Activated T-helper 1 cell treated with anti-CD3 and anti-CD28 coated beads, Interleukin-12 subunit alpha, Interleukin-12 subunit beta, Interleukin-2, Interleukin-4 antibody, amounts not matched to agents 30 ng/mL and 10 ng/mL and 1 ng/mL, durations not matched to agents 14 hours and 24 hours and 36 hours (primary cell): ENCODE measurements around the gene GRAMD2B. TPM values are rescaled to one million over a fixed set of nuclear protein-coding genes. Genes with fewer than 3 reads are reported as not detected.

Source experiments
- DNase-seq: peaks from one replicate; pipeline ENCODE4 v3.0.0; 2021; ENCODE audit warnings: low spot score
- H3K27ac Mint-ChIP-seq: one replicate; pipeline ENCODE4 v1.8.0; 2021; ENCODE audit warnings: mild to moderate bottlenecking, mixed read lengths
- H3K27me3 Mint-ChIP-seq: one replicate; pipeline ENCODE4 v1.8.0; 2022; ENCODE audit warnings: mild to moderate bottlenecking, moderate library complexity, mixed read lengths; ENCODE audit not compliant: insufficient read depth
- H3K36me3 Mint-ChIP-seq: one replicate; pipeline ENCODE4 v1.8.0; 2021; ENCODE audit warnings: low read depth, mixed read lengths
- H3K4me1 Mint-ChIP-seq: one replicate; pipeline ENCODE4 v1.8.0; 2021; ENCODE audit warnings: low read depth, mixed read lengths
- H3K4me3 Mint-ChIP-seq: one replicate; pipeline ENCODE4 v1.8.0; 2021; ENCODE audit warnings: mild to moderate bottlenecking, moderate library complexity, mixed read lengths
- H3K9me3 Mint-ChIP-seq: one replicate; pipeline ENCODE4 v1.8.0; 2021; ENCODE audit warnings: mixed read lengths
- intact Hi-C: fragments of 100-400 bp; cut with micrococcal nuclease; formaldehyde crosslinking; loops from one replicate; pipeline ENCODE4 v1.15.1; 2024
- total RNA-seq: library from RNA; stranded (reverse); gene quantifications from 2 replicates; pipeline ENCODE4 v1.2.3, GENCODE V29; 2022

GRAMD2B gene
- total RNA-seq, 1 donor from 2014 or later: 8.3 TPM

- Mint-ChIP-seq H3K4me3 (no peak overlapping the region), H3K27ac (no peak overlapping the region)
- intact Hi-C loops: no loop called here
Observed at GRCh38 chr5:126494393-126494792, 71.2 kb downstream of the GRAMD2B start.

GRCh38 chr5:126497506-126497905, 74.3 kb downstream of the GRAMD2B start:
- no peaks in the 10 kb centered on the region for H3K4me1 Mint-ChIP-seq
- H3K4me3 Mint-ChIP-seq: no peak overlapping the region
- DNase-seq: no peak
- H3K9me3 Mint-ChIP-seq: no peaks in the 10 kb centered on the region
- H3K36me3 Mint-ChIP-seq: no peaks in the 10 kb centered on the region
- no peak overlapping the region for H3K27ac Mint-ChIP-seq
- intact Hi-C loops: no loop called here
- no peaks in the 10 kb centered on the region for H3K27me3 Mint-ChIP-seq

More at GRCh38 chr5:126494393-126494792, 71.2 kb downstream of the GRAMD2B start:
- no peak for DNase-seq
- no peaks in the 10 kb centered on the region for H3K4me1 Mint-ChIP-seq
- no peaks in the 10 kb centered on the region for H3K9me3 Mint-ChIP-seq
- peaks cover 4% of the 10 kb centered on the region for H3K36me3 Mint-ChIP-seq
- H3K27me3 Mint-ChIP-seq: no peaks in the 10 kb centered on the region

DNA sequence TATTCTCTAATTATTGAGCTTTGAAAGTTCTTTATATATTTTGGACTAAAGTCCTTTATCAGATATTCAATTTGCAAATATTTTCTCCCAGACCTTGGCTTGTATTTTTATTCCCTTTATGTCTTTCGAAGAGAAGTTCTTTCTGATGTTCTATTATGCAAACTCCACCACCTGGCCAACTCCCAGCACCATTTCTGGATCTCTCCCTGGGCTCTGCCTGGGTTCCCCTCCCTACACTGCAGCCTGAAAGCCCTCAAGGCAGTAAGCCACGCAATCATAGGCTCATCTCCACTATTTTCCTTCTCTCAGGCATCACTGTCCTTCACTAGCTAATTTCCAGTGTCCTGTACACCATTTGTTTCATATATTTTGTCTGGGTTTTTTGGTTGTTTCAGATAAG, 76.1 kb downstream of the GRAMD2B start:
- Mint-ChIP-seq H3K9me3 (no peaks in the 10 kb centered on the region), H3K36me3 (no peaks in the 10 kb centered on the region), H3K27me3 (no peaks in the 10 kb centered on the region), H3K4me3 (no peak overlapping the region), H3K4me1 (peaks cover 4% of the 10 kb centered on the region), H3K27ac (no peak overlapping the region)
- intact Hi-C loops: no loop called here
- no peak for DNase-seq

DNA sequence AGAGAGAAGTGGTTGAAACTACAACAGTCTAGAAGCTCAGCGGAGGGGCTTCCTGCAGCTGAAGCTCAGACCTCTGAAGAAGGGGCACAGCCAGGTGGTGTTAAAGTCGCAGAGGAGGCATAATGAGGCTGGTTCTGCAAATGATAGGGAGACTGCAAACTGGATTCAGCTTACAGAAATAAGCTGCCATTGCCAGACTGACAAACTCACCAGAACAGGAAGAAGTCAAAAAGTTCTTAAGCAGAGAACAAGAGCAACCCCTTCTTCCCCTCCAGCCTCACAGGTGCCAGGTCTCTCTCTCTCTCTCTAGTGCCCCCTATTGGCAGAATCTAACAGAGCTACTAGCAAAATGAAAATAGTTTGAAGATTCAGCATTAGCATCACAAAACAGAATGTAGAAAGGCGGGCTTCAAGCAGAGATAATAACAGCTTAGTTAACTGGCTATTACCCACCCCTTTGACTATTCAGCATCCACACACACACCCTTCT, 76.7 kb downstream of the GRAMD2B start:
- Mint-ChIP-seq H3K36me3 (no peaks in the 10 kb centered on the region), H3K9me3 (no peaks in the 10 kb centered on the region), H3K4me3 (no peak overlapping the region), H3K27ac (no peak overlapping the region), H3K4me1 (peaks cover 4% of the 10 kb centered on the region), H3K27me3 (no peaks in the 10 kb centered on the region)
- intact Hi-C loops: loop anchor here (1.0 to 5.0 kb wide), 4 partner anchors 39 to 161 kb away; partner anchors contain the start of gene GRAMD2B
- peak; percentile 11 for DNase-seq

DNA sequence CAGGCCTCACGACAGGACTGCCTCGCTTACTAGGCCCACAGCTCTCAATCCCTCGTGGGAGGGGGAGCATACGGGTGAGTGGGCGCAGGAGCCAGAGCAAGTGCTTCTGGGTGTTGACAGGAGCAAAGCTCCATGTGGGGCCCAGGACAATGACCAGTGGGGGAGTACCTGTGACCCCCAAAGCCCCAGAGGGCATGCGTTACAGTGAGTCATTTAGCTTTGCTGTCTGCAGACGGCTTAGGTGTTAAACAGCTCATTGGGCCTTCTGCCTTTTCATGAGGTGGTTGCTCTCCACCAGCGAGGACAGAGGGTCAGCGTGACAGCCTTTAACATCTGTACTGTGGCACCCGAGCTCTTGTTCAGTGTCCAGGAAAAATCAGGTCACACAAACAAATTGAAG, 78.2 kb downstream of the GRAMD2B start:
- no peak overlapping the region for H3K27ac Mint-ChIP-seq
- no peaks in the 10 kb centered on the region for H3K27me3 Mint-ChIP-seq
- H3K9me3 Mint-ChIP-seq: no peaks in the 10 kb centered on the region
- H3K36me3 Mint-ChIP-seq: no peaks in the 10 kb centered on the region
- H3K4me1 Mint-ChIP-seq: peaks cover 4% of the 10 kb centered on the region
- DNase-seq: no peak
- intact Hi-C loops: loop anchor here (5.0 kb wide), 1 partner anchor 79 kb away; the partner anchor contains the start of gene GRAMD2B
- H3K4me3 Mint-ChIP-seq: no peak overlapping the region

DNA sequence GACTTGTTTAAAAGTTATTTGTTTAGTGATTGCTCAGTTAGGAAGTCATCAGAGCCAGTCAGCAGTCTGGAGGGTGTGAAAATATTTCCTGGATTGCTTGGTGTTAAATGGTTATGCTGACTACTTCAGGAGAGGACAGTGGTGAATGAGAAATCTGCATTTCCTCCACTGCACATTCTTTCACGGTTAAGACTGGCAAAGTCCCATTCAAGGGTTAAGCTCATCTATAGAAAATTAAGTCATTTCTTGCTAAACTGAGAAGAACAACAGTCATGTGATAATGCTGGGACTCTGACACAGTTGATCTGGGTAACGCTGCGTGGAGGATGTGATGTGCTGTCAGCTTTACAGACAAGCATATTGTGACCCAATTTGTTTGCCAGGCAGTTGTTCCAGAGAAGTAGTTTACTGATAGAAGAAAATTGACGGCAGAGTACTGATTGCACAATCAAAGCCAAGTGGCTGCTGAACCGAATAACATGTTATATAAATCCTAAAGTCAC, 80.4 kb downstream of the GRAMD2B start:
- Mint-ChIP-seq H3K36me3 (peaks cover 2% of the 10 kb centered on the region), H3K27me3 (no peaks in the 10 kb centered on the region), H3K4me3 (no peak overlapping the region)

GRCh38 chr5:126506079-126506478, 82.9 kb downstream of the GRAMD2B start:
- Mint-ChIP-seq H3K27me3 (no peaks in the 10 kb centered on the region), H3K4me1 (peaks cover 14% of the 10 kb centered on the region), H3K36me3 (peaks cover 2% of the 10 kb centered on the region), H3K4me3 (no peak overlapping the region), H3K27ac (no peak overlapping the region), H3K9me3 (no peaks in the 10 kb centered on the region)
- intact Hi-C loops: no loop called here
- no peak for DNase-seq

More for the DNA sequence above, 80.4 kb downstream of the GRAMD2B start:
- Mint-ChIP-seq H3K9me3 (no peaks in the 10 kb centered on the region), H3K27ac (no peak overlapping the region), H3K4me1 (peaks cover 7% of the 10 kb centered on the region)
- no peak for DNase-seq
- intact Hi-C loops: loop anchor here (5.0 kb wide), 1 partner anchor 81 kb away; the partner anchor contains the start of gene GRAMD2B

- DNase-seq: no peak
- peaks cover 2% of the 10 kb centered on the region for H3K36me3 Mint-ChIP-seq
- H3K27me3 Mint-ChIP-seq: no peaks in the 10 kb centered on the region
- H3K9me3 Mint-ChIP-seq: no peaks in the 10 kb centered on the region
- H3K4me3 Mint-ChIP-seq: peak overlapping the region; percentile 17
- H3K4me1 Mint-ChIP-seq: peaks cover 14% of the 10 kb centered on the region
- peak overlapping the region; percentile 61 for H3K27ac Mint-ChIP-seq
- intact Hi-C loops: loop anchor here (2.0 kb wide), 1 partner anchor 60 kb away; no protein-coding TSS in a partner anchor
Observed at GRCh38 chr5:126508251-126508961, 85.2 kb downstream of the GRAMD2B start.

DNA sequence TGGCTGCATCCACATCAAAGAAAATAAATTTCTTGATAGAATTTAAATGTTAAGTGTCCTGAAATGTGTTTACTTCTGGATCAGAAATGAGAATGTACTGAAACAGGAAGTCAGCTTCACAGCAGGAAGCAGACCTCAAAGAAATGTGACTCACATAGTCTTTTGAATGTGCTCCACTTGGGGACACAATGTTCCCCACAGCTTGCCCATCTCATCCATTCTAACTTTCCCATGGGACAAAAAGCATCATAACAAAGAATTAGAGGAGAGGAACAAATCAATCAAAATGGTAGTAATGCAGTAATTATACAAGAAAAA, 85.7 kb downstream of the GRAMD2B start:
- intact Hi-C loops: loop anchor here (2.0 kb wide), 1 partner anchor 60 kb away; no protein-coding TSS in a partner anchor

GRCh38 chr5:126509339-126509738, 86.1 kb downstream of the GRAMD2B start:
- Mint-ChIP-seq H3K27ac (no peak overlapping the region), H3K9me3 (no peaks in the 10 kb centered on the region), H3K4me3 (no peak overlapping the region), H3K4me1 (peaks cover 10% of the 10 kb centered on the region), H3K36me3 (peaks cover 2% of the 10 kb centered on the region), H3K27me3 (peaks cover under 1% of the 10 kb centered on the region)
- no peak for DNase-seq
- intact Hi-C loops: loop anchor here (2.0 kb wide), 1 partner anchor 61 kb away; no protein-coding TSS in a partner anchor

More for the DNA sequence above, 85.7 kb downstream of the GRAMD2B start:
- H3K4me1 Mint-ChIP-seq: peaks cover 10% of the 10 kb centered on the region
- H3K27me3 Mint-ChIP-seq: no peaks in the 10 kb centered on the region
- H3K36me3 Mint-ChIP-seq: peaks cover 2% of the 10 kb centered on the region
- peak overlapping the region; percentile 61 for H3K27ac Mint-ChIP-seq
- H3K9me3 Mint-ChIP-seq: no peaks in the 10 kb centered on the region
- H3K4me3 Mint-ChIP-seq: peak overlapping the region; percentile 17
- no peak for DNase-seq

GRCh38 chr5:126511961-126512360, 88.8 kb downstream of the GRAMD2B start:
- intact Hi-C loops: no loop called here
- DNase-seq: no peak
- Mint-ChIP-seq H3K9me3 (no peaks in the 10 kb centered on the region), H3K36me3 (peaks cover 2% of the 10 kb centered on the region), H3K4me3 (no peak overlapping the region), H3K27me3 (peaks cover 4% of the 10 kb centered on the region), H3K4me1 (peaks cover 10% of the 10 kb centered on the region), H3K27ac (no peak overlapping the region)

GRCh38 chr5:126512451-126512850, 89.2 kb downstream of the GRAMD2B start:
- no peak overlapping the region for H3K27ac Mint-ChIP-seq
- peaks cover 2% of the 10 kb centered on the region for H3K36me3 Mint-ChIP-seq
- H3K9me3 Mint-ChIP-seq: no peaks in the 10 kb centered on the region
- peaks cover 10% of the 10 kb centered on the region for H3K4me1 Mint-ChIP-seq
- no peak for DNase-seq
- intact Hi-C loops: no loop called here
- H3K4me3 Mint-ChIP-seq: no peak overlapping the region
- peaks cover 4% of the 10 kb centered on the region for H3K27me3 Mint-ChIP-seq

DNA sequence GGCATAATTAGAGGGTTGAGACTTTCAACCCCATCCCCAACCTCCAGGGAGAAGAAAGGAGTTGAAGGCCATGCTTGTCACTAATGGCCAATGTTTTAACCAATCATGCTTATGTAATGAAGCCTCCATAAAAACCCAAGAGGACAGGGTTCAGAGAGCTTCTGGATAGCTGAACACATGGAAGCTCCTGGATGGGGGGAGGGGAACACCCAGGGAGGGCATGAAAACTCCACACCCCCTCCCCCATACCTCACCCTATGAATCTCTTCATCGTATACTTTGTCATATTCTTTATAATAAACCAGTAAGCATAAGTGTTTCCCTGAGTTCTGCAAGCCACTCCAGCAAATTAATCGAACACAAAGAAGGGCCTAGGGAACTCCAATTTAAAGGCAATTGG, 90.1 kb downstream of the GRAMD2B start:
- peaks cover 10% of the 10 kb centered on the region for H3K4me1 Mint-ChIP-seq

More for the DNA sequence above, 90.1 kb downstream of the GRAMD2B start:
- Mint-ChIP-seq H3K27me3 (peaks cover 4% of the 10 kb centered on the region), H3K36me3 (peaks cover 2% of the 10 kb centered on the region), H3K9me3 (no peaks in the 10 kb centered on the region), H3K27ac (no peak overlapping the region), H3K4me3 (no peak overlapping the region)
- DNase-seq: no peak
- intact Hi-C loops: no loop called here
